HFF-Myc (cell line): Measurements from ENCODE around the gene OTOP1.
"Not testable (repeated sequence)": the region's sequence is repeated elsewhere in the genome, so short reads cannot be mapped to it uniquely, and the experiment has no call there.

Source experiments
- DNase-seq: peaks from one replicate; pipeline ENCODE4 v3.0.0-alpha.2; 2011; ENCODE audit warnings: low read depth; ENCODE audit errors: extremely low read depth
- H3K4me3 ChIP-seq: replicated peaks from 2 replicates; pipeline ENCODE4 v1.5.1; 2011; ENCODE audit warnings: low read depth, mild to moderate bottlenecking, control low read depth, low read length
- TF ChIP-seq, protein P1 (sequence below): IDR thresholded peaks from 2 replicates; pipeline ENCODE4 v1.5.1; 2012; ENCODE audit warnings: mild to moderate bottlenecking, low read depth, low read length, control low read depth; ENCODE audit errors: missing control alignments

Gene OTOP1

DNA sequence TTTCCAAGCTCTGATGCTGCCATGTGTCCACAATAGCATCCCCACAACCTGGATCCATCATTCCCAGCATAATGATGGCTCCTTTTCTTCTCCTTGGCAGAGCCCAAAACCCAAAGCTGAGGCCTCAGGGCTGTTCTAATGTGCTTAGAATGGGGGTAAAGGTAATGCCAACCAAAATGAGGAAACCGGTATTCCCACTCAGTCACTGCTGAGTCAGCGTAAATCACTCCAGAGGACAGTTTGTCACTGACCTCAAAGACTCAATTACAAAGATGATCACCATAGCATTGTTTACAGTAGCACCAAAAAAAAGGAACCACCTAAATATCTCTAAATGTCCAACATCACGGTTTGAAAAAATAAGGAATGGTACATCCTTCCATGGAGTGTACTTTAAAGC is 41.2 kb downstream of the OTOP1 start:
- H3K4me3 ChIP-seq = no peak overlapping the region
- TF ChIP-seq, protein P1, sequence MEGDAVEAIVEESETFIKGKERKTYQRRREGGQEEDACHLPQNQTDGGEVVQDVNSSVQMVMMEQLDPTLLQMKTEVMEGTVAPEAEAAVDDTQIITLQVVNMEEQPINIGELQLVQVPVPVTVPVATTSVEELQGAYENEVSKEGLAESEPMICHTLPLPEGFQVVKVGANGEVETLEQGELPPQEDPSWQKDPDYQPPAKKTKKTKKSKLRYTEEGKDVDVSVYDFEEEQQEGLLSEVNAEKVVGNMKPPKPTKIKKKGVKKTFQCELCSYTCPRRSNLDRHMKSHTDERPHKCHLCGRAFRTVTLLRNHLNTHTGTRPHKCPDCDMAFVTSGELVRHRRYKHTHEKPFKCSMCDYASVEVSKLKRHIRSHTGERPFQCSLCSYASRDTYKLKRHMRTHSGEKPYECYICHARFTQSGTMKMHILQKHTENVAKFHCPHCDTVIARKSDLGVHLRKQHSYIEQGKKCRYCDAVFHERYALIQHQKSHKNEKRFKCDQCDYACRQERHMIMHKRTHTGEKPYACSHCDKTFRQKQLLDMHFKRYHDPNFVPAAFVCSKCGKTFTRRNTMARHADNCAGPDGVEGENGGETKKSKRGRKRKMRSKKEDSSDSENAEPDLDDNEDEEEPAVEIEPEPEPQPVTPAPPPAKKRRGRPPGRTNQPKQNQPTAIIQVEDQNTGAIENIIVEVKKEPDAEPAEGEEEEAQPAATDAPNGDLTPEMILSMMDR = no peak
- DNase-seq = no peak

DNA sequence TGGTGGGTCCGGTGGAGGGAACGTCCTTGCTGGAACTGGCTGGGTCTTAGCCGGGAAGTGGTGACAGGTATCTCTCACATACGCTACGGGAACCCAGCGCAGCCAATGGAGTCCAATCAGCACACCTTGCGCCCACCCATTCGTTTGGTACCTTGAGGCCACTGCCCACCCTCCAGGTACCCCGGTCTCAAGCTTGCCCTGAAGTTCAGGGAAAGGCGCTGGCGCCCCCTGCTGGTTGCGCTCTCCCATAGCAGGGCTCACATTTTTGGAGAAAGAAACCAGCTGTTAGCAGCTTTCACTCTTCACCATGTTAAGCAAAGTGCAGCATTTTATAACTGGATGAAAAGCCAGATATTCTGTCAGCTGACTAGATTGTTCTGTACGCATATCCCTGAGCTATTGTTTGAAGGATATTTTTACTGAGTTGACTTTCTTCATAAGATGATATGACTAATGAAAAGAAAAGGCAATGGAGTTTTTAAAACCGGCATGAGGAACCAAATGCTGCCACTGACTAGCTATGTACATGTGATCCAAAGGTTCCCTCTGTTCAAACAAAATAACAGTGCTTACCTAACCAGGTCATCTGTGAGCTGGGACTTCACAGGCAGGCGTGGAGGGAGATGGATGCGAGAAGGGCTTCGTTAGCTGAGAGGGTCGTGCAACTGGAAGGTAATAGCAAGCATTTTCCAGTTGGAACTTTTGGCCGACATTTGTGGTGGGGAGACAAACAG is 43.7 kb downstream of the OTOP1 start:
- no peak for DNase-seq
- TF ChIP-seq, protein P1 = peak; percentile 74
- no peak overlapping the region for H3K4me3 ChIP-seq

DNA sequence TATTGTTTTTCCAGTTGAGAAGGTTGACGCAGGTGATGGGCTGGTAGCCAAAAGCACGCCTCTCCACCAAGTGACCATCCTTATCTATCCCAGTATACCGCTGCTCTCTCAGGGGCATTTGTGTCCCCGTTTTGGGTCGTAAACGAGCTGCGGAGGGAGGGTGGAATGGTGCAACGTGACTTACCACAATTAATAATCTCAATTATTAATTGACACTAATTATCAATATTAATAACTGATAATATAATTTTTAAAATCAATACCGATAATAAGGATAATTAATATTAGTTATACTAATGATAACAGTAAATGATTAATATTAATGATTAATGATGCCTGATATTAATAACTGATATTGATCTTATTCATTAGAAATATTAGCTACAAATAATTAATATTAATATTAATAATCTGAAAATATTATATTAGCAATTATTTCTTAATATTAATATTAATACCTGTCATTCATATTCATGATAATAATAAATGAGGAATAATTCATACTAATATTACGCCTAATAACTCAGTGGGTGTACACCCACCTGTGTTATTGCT is 56.1 kb downstream of the OTOP1 start:
- TF ChIP-seq, protein P1 = no peak
- no peak for DNase-seq
- H3K4me3 ChIP-seq = no peak overlapping the region

DNA sequence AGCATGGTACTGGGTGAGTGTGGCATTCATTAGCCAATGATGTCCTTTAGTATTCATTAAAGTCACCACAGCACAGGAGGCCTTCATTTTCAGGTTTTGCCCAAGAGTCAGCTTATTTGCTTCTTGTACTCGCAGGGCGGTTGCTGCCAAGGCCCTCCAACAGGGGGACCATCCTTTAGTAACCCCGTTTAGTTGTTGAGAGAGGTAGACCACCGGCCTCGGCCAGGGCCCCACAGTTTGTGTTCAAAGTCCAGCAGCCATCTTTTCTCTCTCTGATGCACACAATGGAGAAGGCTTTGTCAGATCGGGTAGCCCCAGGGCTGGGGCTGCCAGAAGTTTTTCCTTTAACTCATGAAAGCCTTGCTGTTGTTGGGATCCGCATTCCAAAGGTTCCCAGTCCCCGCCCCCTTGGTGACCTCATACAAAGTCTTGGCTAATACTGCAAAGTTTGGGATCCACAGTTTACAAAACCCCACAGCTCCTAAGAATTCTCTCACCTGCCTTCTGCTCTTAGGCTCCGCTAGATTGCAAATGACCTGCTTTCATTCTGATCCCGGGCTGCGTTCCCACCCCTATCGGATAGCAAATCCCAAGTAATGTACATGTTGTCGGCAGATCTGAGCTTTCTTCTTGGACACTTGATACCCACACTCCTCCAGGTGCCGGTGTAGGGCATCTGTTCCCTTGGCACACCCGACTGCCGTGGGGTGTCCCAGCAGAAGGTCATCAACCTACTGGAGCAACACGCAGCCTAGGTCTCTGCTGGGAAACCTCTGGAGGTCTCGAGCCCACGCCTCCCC is 58.5 kb downstream of the OTOP1 start:
- not testable (repeated sequence) for H3K4me3 ChIP-seq, DNase-seq

DNA sequence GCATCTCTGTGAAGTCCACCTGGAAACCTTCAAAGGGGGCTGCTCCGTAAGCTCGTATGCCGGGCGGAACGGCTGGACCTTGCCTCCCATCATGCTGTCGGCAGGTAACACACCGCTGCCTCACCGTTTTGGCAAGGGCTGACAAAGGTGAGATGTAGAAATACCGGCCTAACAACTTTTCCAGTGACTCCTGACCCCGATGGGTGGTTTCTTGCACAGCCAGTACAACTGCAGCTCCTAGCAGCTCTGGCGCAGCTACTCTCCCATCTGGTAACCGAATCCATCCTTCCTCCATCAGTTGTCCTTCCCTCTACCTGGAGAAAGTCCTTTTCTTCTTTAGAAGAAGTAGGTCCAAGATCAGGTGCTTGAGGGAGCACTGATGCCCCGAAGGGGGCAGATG is 59.7 kb downstream of the OTOP1 start:
- not testable (repeated sequence) for H3K4me3 ChIP-seq, DNase-seq

DNA sequence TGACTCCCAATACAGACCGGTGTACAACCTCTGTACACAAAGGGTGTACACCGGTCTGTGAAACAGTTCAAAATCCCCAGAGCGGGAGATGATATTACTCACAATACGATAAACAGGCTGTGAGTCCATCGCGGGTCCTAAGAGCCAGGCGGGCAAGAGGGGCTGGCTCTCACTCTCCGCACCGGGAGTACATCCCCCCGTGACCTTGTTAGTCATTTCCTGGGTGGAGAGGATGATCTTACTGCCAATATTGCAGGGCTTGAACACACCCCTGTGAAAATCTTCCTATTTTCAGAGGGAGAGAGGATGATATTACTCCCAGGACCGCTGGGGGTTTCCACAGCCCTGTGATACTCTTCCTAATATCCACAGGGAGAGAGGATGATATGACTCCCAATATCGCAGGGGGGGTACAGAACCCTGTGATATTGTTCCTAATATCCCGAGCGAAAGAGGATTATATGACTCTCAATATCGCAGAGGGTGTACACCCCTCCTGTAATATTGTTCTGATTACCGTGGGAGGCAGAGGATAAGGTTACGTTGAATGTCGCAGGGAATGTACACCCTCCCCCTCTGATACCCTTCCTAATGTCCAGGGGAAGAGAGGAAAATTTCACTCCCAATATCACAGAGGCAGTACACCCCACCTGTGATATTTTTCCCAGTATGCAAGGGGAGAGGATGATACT is 60.9 kb downstream of the OTOP1 start:
- not testable (repeated sequence) for DNase-seq, H3K4me3 ChIP-seq

DNA sequence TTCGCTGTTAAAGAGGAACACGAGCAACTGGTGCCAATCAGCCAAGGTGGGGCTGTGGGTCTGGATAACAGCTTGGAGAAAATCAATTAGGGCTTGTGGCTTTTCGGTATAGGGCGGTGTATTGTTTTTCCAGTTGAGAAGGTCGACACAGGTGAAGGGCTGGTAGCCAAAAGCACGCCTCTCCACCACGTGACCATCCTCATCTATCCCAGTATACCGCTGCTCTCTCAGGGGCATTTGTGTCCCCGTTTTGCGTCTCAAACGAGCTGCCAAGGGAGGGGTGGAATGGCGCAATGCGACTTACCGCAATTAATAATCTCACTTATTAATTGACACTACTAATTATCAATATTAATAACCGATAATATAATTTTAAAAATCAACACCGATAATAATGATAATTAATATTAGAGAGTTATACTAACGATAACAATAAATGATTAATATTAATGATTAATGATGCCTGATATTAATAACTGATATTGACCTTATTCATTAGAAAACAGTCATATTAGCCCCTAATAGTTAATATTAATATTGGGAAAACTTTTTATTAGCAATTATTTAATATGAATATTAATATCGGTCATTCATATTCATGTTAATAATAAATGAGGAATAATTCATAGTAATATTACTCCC is 62.1 kb downstream of the OTOP1 start:
- not testable (repeated sequence) for DNase-seq, H3K4me3 ChIP-seq

DNA sequence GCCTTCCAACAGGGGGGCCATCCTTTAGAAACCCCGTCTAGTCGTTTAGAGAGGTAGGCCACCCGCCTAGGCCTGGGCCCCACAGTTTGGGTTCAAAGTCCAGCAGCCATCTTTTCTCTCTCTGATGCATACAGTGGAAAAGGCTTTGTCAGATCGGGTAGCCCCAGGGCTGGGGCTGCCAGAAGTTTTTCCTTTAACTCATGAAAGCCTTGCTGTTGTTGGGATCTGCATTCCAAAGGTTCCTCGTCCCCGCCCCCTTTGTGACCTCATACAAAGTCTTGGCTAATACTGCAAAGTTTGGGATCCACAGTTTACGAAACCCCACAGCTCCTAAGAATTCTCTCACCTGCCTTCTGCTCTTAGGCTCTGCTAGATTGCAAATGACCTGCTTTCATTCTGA is 64.5 kb downstream of the OTOP1 start:
- H3K4me3 ChIP-seq, DNase-seq: not testable (repeated sequence)

DNA sequence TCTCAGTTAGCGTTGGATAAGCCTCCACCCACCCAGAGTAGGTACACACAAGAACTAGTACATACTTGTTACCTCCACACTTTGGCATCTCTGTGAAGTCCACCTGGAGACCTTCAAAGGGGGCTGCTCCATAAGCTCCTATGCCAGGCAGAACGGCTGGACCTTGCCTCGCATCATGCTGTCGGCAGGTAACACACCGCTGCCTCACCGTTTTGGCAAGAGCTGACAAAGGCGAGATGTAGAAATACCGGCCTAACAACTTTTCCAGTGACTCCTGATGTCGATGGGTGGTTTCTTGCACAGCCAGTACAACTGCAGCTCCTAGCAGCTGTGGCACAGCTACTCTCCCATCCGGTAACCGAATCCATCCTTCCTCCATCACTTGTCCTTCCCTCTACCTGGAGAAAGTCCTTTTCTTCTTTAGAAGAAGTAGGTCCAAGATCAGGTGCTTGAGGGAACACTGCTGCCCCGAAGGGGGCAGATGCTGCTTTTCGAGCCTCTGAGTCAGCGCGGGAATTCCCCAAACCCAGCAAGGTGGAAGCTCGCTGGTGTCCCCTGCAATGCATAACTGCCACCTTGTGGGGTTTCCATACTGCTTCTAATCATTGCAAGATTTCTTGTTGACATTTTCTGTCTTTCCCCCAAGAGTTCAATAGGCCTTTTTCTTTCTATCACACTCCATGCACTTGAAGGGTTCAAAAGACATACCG is 65.6 kb downstream of the OTOP1 start:
- not testable (repeated sequence) for DNase-seq, H3K4me3 ChIP-seq
